Smooth muscle cell (in vitro differentiated cells): ENCODE measurements around the gene UBASH3B. TPM values are rescaled to one million over a fixed set of nuclear protein-coding genes. Genes with fewer than 3 reads are reported as not detected.

Experiments used
- DNase-seq: peaks from one replicate; lab custom pipeline; 2025; ENCODE audit not compliant: unreplicated experiment; lab: John Stamatoyannopoulos, UW
- H2AFZ ChIP-seq: fragments of 200-600 bp; sonication (generic); 2 replicates; pipeline ENCODE4 v1.6.0; 2016; ENCODE audit warnings: antibody characterized with exemption, low read depth, mild to moderate bottlenecking
- H3F3A ChIP-seq: fragments of 200-600 bp; sonication (generic); 2 replicates; pipeline ENCODE4 v1.6.0; 2017; ENCODE audit warnings: antibody characterized with exemption, low read depth
- H3K27ac ChIP-seq: fragments of 200-600 bp; sonication (generic); 2 replicates; pipeline ENCODE4 v1.5.1; 2016; ENCODE audit warnings: low read depth, mild to moderate bottlenecking
- H3K27me3 ChIP-seq: fragments of 200-600 bp; sonication (generic); 2 replicates; pipeline ENCODE4 v1.6.1; 2016; ENCODE audit warnings: low read depth, mild to moderate bottlenecking
- H3K36me3 ChIP-seq: fragments of 200-600 bp; sonication (generic); 2 replicates; pipeline ENCODE4 v1.5.1; 2016; ENCODE audit warnings: low read depth
- H3K4me1 ChIP-seq: fragments of 200-600 bp; sonication (generic); 2 replicates; pipeline ENCODE4 v1.5.1; 2016; ENCODE audit warnings: low read depth
- H3K4me2 ChIP-seq: fragments of 200-600 bp; sonication (generic); 2 replicates; pipeline ENCODE4 v1.6.0; 2016; ENCODE audit warnings: mild to moderate bottlenecking
- H3K4me3 ChIP-seq: fragments of 200-600 bp; sonication (generic); 2 replicates; pipeline ENCODE4 v1.5.1; 2016; ENCODE audit warnings: mild to moderate bottlenecking
- H3K79me2 ChIP-seq: fragments of 200-600 bp; sonication (generic); 2 replicates; pipeline ENCODE4 v1.6.0; 2016; ENCODE audit warnings: low read depth, mild to moderate bottlenecking
- H3K9ac ChIP-seq: fragments of 200-600 bp; sonication (generic); 2 replicates; pipeline ENCODE4 v1.6.0; 2016; ENCODE audit warnings: low read depth
- H3K9me3 ChIP-seq: fragments of 200-600 bp; sonication (generic); replicated peaks from 2 replicates; pipeline ENCODE4 v1.5.1; 2016; ENCODE audit warnings: low read depth
- H4K20me1 ChIP-seq: fragments of 200-600 bp; sonication (generic); 2 replicates; pipeline ENCODE4 v1.6.0; 2016; ENCODE audit warnings: low read depth
- CTCF ChIP-seq: fragments of 200-600 bp; sonication (generic); IDR thresholded peaks from 2 replicates; pipeline ENCODE4 v1.5.1; 2017; ENCODE audit warnings: borderline replicate concordance, mild to moderate bottlenecking, antibody characterized with exemption; ENCODE audit not compliant: insufficient read depth, poor library complexity, severe bottlenecking
- WGBS: methylation state at CpG from one replicate; pipeline ENCODE4 v1.1.7; 2016; ENCODE audit warnings: low lambda C conversion rate; 5-methylcytosine and 5-hydroxymethylcytosine counted together
- polyA plus RNA-seq: library from polyadenylated mRNA; unstranded; fragments of >200 nt; fragmentation: Nextera tagmentation; extraction: Ambion mirVana; gene quantifications from 2 replicates; pipeline ENCODE4 v1.2.1, GENCODE V29; 2016
- total RNA-seq: library from RNA; depleted of rRNA; stranded (reverse); fragments of >200 nt; gene quantifications from 2 replicates; pipeline ENCODE4 v1.2.3, GENCODE V29; 2014

Gene UBASH3B
- total and polyA plus RNA-seq, 2 experiments from 2014 or later = 15.8 to 30.5 TPM

- peaks cover 7% of the 10 kb centered on the region for H3F3A ChIP-seq
- no peaks in the 10 kb centered on the region for H3K79me2 ChIP-seq
- no peak for DNase-seq
- H3K4me1 ChIP-seq = no peaks in the 10 kb centered on the region
- H3K9me3 ChIP-seq = no peaks in the 10 kb centered on the region
- peak overlapping the region; percentile 68 for H3K27ac ChIP-seq
- H3K36me3 ChIP-seq = no peaks in the 10 kb centered on the region
- H3K27me3 ChIP-seq = no peaks in the 10 kb centered on the region
- no peaks in the 10 kb centered on the region for H4K20me1 ChIP-seq
- WGBS = 77% methylated on average over 13 of the region's 13 CpGs
- peak overlapping the region; percentile 5 for H3K4me2 ChIP-seq
- no peak overlapping the region for H2AFZ ChIP-seq
- H3K9ac ChIP-seq = no peak overlapping the region
- TF ChIP-seq CTCF = no peak
- H3K4me3 ChIP-seq = no peak overlapping the region
These were observed 129.6 kb downstream of the UBASH3B start for GRCh38 chr11:122785031-122785541.

GRCh38 chr11:122786896-122787295 is 131.4 kb downstream of the UBASH3B start:
- Histone ChIP-seq H2AFZ (no peak overlapping the region), H3F3A (peaks cover 17% of the 10 kb centered on the region), H3K4me3 (no peak overlapping the region), H4K20me1 (no peaks in the 10 kb centered on the region), H3K79me2 (no peaks in the 10 kb centered on the region), H3K4me1 (no peaks in the 10 kb centered on the region), H3K4me2 (no peak overlapping the region), H3K9me3 (no peaks in the 10 kb centered on the region), H3K27me3 (no peaks in the 10 kb centered on the region), H3K9ac (no peak overlapping the region), H3K27ac (peak overlapping the region; percentile 35), H3K36me3 (no peaks in the 10 kb centered on the region)
- WGBS = 82% methylated on average over 7 of the region's 7 CpGs
- TF ChIP-seq CTCF = no peak
- DNase-seq = no peak

GRCh38 chr11:122788781-122789535 is 133.4 kb downstream of the UBASH3B start:
- no peak overlapping the region for H2AFZ ChIP-seq
- no peaks in the 10 kb centered on the region for H4K20me1 ChIP-seq
- 96% methylated on average over 10 of the region's 10 CpGs for WGBS
- no peaks in the 10 kb centered on the region for H3K27me3 ChIP-seq
- no peaks in the 10 kb centered on the region for H3K79me2 ChIP-seq
- H3K9ac ChIP-seq = no peak overlapping the region
- H3K4me2 ChIP-seq = no peak overlapping the region
- no peak overlapping the region for H3K4me3 ChIP-seq
- peaks cover 13% of the 10 kb centered on the region for H3F3A ChIP-seq
- no peaks in the 10 kb centered on the region for H3K4me1 ChIP-seq
- no peaks in the 10 kb centered on the region for H3K36me3 ChIP-seq
- no peaks in the 10 kb centered on the region for H3K9me3 ChIP-seq
- no peak overlapping the region for H3K27ac ChIP-seq
- DNase-seq = no peak
- TF ChIP-seq CTCF = peak; percentile 17
